Liver (tissue), 9 donors: Measurements from ENCODE around the gene TMEM117. TPM values are rescaled to one million over a fixed set of nuclear protein-coding genes. Genes with fewer than 3 reads are reported as not detected.

Experiments
- DNase-seq: peaks from one replicate; pipeline ENCODE4 v3.0.0-alpha.2; 2017; ENCODE audit warnings: low spot score
- H3K27ac ChIP-seq, 2 donors: one replicate each; pipeline ENCODE4 v1.7.0; 2013; ENCODE audit warnings: inconsistent platforms in 2 of 2, low read length in 2 of 2, control low read depth in 1 of 2, low read depth in 1 of 2, mild to moderate bottlenecking in 1 of 2
- H3K27me3 ChIP-seq, 4 donors: one replicate each; pipeline versions ENCODE4 v1.6.1 to v1.7.0; 2013; ENCODE audit warnings: low read length in 3 of 4, inconsistent platforms in 1 of 4, mild to moderate bottlenecking in 1 of 4, moderate library complexity in 1 of 4; ENCODE audit not compliant: control insufficient read depth in 4 of 4, insufficient read depth in 4 of 4
- H3K36me3 ChIP-seq, 4 donors: one replicate each; pipeline versions ENCODE4 v1.6.1 to v1.7.0; 2013; ENCODE audit warnings: low read length in 3 of 4, mild to moderate bottlenecking in 3 of 4, low read depth in 1 of 4, moderate library complexity in 1 of 4; ENCODE audit not compliant: control insufficient read depth in 4 of 4, insufficient read depth in 3 of 4
- H3K4me1 ChIP-seq, 4 donors: one replicate each; pipeline versions ENCODE4 v1.6.1 to v1.7.0; 2013; ENCODE audit warnings: low read length in 3 of 4, mild to moderate bottlenecking in 3 of 4, moderate library complexity in 1 of 4; ENCODE audit not compliant: control insufficient read depth in 4 of 4, insufficient read depth in 4 of 4
- H3K4me3 ChIP-seq, 3 donors: one replicate each; pipeline versions ENCODE4 v1.6.1 to v1.7.0; 2013; ENCODE audit warnings: low read length in 3 of 3, control low read depth in 1 of 3, low read depth in 1 of 3, mild to moderate bottlenecking in 1 of 3
- H3K9ac ChIP-seq, 2 donors: one replicate each; pipeline ENCODE4 v1.7.0; 2013; ENCODE audit warnings: low read length in 2 of 2, mild to moderate bottlenecking in 2 of 2, moderate library complexity in 2 of 2, control low read depth in 1 of 2, low read depth in 1 of 2
- H3K9me3 ChIP-seq, 4 donors: one replicate each; pipeline versions ENCODE4 v1.6.1 to v1.7.0; 2013; ENCODE audit warnings: low read length in 3 of 4; ENCODE audit not compliant: control insufficient read depth in 4 of 4
- EGR1 ChIP-seq, 2 donors: IDR thresholded peaks; 2 replicates each; pipeline ENCODE4 v1.6.1; 2016 to 2018; ENCODE audit warnings: antibody characterized with exemption in 2 of 2, low read depth in 2 of 2
- FOXA1 ChIP-seq: IDR thresholded peaks from 2 replicates; pipeline ENCODE4 v1.6.1; 2016; ENCODE audit warnings: antibody characterized with exemption
- FOXA2 ChIP-seq: IDR thresholded peaks from 2 replicates; pipeline ENCODE4 v1.6.1; 2016; ENCODE audit warnings: antibody characterized with exemption
- GABPA ChIP-seq, 2 donors: IDR thresholded peaks in 1 of 2; conservative IDR thresholded peaks in 1 of 2; 2 replicates each; pipeline ENCODE4 v1.6.1; 2016; ENCODE audit warnings: antibody characterized with exemption in 2 of 2, mild to moderate bottlenecking in 1 of 2, moderate library complexity in 1 of 2
- HNF4A ChIP-seq, 2 donors: conservative IDR thresholded peaks; 2 replicates each; pipeline ENCODE4 v1.6.1; 2016; ENCODE audit warnings: antibody characterized with exemption in 2 of 2, mild to moderate bottlenecking in 2 of 2
- HNF4G ChIP-seq: IDR thresholded peaks from 2 replicates; pipeline ENCODE4 v1.6.1; 2016; ENCODE audit warnings: antibody characterized with exemption
- JUND ChIP-seq, 2 donors: IDR thresholded peaks; 2 replicates each; pipeline ENCODE4 v1.6.1; 2016; ENCODE audit warnings: antibody characterized with exemption in 2 of 2
- NR2F2 ChIP-seq: IDR thresholded peaks from 2 replicates; pipeline ENCODE4 v1.6.1; 2016; ENCODE audit warnings: antibody characterized with exemption
- RAD21 ChIP-seq, 2 donors: IDR thresholded peaks; 2 replicates each; pipeline ENCODE4 v1.6.1; 2016; ENCODE audit warnings: antibody characterized with exemption in 2 of 2, mild to moderate bottlenecking in 2 of 2
- RXRA ChIP-seq, 2 donors: IDR thresholded peaks; 2 replicates each; pipeline ENCODE4 v1.6.1; 2017 to 2018; ENCODE audit warnings: antibody characterized with exemption in 2 of 2, mild to moderate bottlenecking in 1 of 2
- SP1 ChIP-seq: IDR thresholded peaks from 2 replicates; pipeline ENCODE4 v1.6.1; 2018; ENCODE audit warnings: antibody characterized with exemption, mild to moderate bottlenecking
- TAF1 ChIP-seq: conservative IDR thresholded peaks from 2 replicates; pipeline ENCODE4 v1.6.1; 2016; ENCODE audit warnings: antibody characterized with exemption, mild to moderate bottlenecking
- YY1 ChIP-seq: IDR thresholded peaks from 2 replicates; pipeline ENCODE4 v1.6.1; 2016; ENCODE audit warnings: antibody characterized with exemption, mild to moderate bottlenecking
- WGBS: extraction: QIAGEN DNeasy Blood & Tissue Kit; methylation state at CpG from one replicate; pipeline ENCODE4 v1.1.7; 2013; 5-methylcytosine and 5-hydroxymethylcytosine counted together
- polyA plus RNA-seq, 2 donors: library from polyadenylated mRNA; stranded (reverse) in 1 of 2; unstranded in 1 of 2; fragments of 200-250 nt in 1 of 2; fragments of >200 nt in 1 of 2; fragmentation: Nextera tagmentation in 1 of 2; extraction: Ambion mirVana in 1 of 2; gene quantifications; one replicate each; pipeline versions ENCODE4 v1.2.1 to v1.2.3, GENCODE V29; 2013 to 2015
- total RNA-seq, 2 donors: library from RNA; depleted of rRNA; stranded (reverse); fragments of >200 nt; gene quantifications; one replicate each; pipeline ENCODE4 v1.2.3, GENCODE V29; 2014
- TF ChIP-seq, protein P1 (sequence below): fragments of 150-350 bp; IDR thresholded peaks from 2 replicates; pipeline ENCODE4 v1.5.1; 2017; ENCODE audit warnings: improper control_type of control experiment, low read depth, low read length; ENCODE audit not compliant: missing input control
- TF ChIP-seq, protein P2 (sequence below): IDR thresholded peaks from 2 replicates; pipeline ENCODE4 v1.6.1; 2016; ENCODE audit warnings: antibody characterized with exemption
- TF ChIP-seq, protein P3 (sequence below): IDR thresholded peaks from 2 replicates; pipeline ENCODE4 v1.6.1; 2016; ENCODE audit warnings: antibody characterized with exemption, mild to moderate bottlenecking
- TF ChIP-seq, protein P4 (sequence below): IDR thresholded peaks from 2 replicates; pipeline ENCODE4 v1.6.1; 2016; ENCODE audit warnings: antibody characterized with exemption
- donor health status: healthy.
- donor health status: healthy.
- donor health status: healthy.
- donor health status: healthy.
- donor health status: healthy.

TMEM117 gene
- total and polyA plus RNA-seq, 4 donors = 2.0 to 5.9 (median 3.9) TPM

DNA sequence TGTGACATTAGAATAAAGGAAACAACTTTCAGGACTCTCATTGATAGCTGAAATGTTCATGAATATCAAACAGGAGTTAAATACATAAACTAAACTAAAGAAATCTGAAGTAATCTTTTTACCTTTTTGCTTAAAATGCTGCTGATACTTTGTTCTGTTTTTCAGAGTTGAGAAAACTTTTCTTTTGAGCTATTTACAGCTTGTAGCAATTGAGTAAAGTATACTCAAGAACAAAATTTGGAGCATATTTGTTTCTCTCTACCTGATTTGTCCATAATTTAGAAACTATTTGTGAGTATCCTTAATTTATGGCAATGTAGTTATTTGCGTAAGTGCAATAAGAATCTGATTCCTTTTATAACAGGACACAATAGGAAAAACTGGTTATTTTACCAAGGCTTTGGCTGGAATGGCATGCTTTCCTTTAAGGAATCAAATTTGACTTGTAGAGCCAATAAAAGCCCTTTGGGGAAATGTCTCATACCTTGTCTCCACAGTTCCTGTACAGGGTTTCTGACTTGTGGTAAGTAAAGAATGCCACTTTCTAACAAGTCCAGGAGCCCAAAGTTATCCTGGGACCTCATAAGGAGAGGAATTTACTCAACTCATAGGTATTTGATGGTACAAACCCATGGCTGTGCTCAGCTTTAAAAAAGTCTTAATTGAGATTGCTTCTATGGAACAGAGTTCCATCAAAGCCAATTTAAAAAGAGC lies 195.7 kb downstream of the TMEM117 start:
- H3K9ac ChIP-seq = no peak overlapping the region
- no peak overlapping the region for H3K27ac ChIP-seq
- H3K36me3 ChIP-seq = no peaks in the 10 kb centered on the region
- no peak overlapping the region for H3K4me3 ChIP-seq
- H3K9me3 ChIP-seq = no peaks in the 10 kb centered on the region
- no peaks in the 10 kb centered on the region for H3K27me3 ChIP-seq
- WGBS = 98% methylated on average over 1 of the region's 1 CpG
- DNase-seq = no peak
- H3K4me1 ChIP-seq = no peaks in the 10 kb centered on the region
- TF ChIP-seq TAF1 (no peak), NR2F2 (no peak), YY1 (no peak), GABPA (IDR thresholded peaks at IDR 0.05 in 1 of 2, conservative IDR thresholded peaks at IDR 0.05 in 1 of 2) (no peak), RXRA (IDR thresholded peaks at IDR 0.05) (no peak)
- TF ChIP-seq, protein P1, sequence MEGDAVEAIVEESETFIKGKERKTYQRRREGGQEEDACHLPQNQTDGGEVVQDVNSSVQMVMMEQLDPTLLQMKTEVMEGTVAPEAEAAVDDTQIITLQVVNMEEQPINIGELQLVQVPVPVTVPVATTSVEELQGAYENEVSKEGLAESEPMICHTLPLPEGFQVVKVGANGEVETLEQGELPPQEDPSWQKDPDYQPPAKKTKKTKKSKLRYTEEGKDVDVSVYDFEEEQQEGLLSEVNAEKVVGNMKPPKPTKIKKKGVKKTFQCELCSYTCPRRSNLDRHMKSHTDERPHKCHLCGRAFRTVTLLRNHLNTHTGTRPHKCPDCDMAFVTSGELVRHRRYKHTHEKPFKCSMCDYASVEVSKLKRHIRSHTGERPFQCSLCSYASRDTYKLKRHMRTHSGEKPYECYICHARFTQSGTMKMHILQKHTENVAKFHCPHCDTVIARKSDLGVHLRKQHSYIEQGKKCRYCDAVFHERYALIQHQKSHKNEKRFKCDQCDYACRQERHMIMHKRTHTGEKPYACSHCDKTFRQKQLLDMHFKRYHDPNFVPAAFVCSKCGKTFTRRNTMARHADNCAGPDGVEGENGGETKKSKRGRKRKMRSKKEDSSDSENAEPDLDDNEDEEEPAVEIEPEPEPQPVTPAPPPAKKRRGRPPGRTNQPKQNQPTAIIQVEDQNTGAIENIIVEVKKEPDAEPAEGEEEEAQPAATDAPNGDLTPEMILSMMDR = no peak

DNA sequence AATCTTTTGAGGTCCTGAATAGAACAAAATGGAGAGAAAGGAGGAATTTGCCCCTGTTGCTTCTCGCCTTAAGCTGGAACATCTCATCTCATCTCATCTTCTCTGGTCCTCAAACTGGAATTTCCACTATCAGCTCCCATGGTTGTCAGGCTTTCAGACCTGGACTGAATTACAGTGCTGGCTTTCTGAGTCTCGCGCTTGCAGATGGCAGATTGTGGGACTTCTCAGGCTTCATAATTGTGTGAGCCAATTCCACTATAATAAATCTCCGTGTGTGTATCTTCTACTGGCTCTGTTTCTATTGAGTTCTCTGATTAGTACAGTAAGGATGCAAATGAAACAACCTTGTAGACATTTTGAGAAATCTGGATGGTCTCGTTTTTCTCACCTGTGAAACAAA lies 199.0 kb downstream of the TMEM117 start:
- WGBS = 94% methylated on average over 5 of the region's 5 CpGs

DNA sequence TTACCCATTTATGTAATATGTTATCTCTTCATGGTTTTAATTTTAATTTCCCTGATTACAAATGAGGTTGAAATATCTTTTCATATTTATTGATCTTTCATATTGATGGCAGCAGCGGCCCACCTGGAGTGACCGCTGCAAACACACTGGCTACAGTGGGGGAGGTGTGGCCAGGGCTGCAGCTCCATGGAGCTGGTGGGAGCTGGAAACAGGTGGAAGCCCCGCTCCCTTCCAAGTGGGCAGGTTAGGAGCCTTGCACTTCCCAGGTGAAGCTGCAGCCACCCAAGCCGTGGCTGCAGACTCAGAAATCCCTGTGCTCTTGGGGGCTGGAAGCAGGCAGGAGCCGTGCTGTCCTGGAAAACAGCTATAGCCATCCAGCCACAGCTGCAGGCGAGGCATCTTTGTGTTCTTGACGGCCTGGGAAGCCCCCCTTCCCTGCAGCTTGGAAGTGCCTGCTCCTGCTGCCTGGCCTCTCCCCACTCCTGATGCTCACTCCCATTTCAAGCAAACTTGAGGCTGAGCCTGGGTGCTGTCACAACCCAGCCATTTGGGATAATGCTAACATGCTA lies 201.1 kb downstream of the TMEM117 start:
- 94% methylated on average over 7 of the region's 7 CpGs for WGBS
- H3K9me3 ChIP-seq = no peaks in the 10 kb centered on the region
- no peak overlapping the region for H3K9ac ChIP-seq
- TF ChIP-seq, protein P2, sequence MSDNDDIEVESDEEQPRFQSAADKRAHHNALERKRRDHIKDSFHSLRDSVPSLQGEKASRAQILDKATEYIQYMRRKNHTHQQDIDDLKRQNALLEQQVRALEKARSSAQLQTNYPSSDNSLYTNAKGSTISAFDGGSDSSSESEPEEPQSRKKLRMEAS = no peak
- TF ChIP-seq HNF4G (no peak), EGR1 (IDR thresholded peaks at IDR 0.05; ENCODE audit: low read depth in 2 of 2) (no peak), YY1 (no peak), HNF4A (conservative IDR thresholded peaks at IDR 0.05) (no peak), RXRA (IDR thresholded peaks at IDR 0.05) (no peak), FOXA1 (no peak), FOXA2 (no peak), SP1 (no peak), RAD21 (IDR thresholded peaks at IDR 0.05) (no peak), JUND (IDR thresholded peaks at IDR 0.05) (no peak), GABPA (IDR thresholded peaks at IDR 0.05 in 1 of 2, conservative IDR thresholded peaks at IDR 0.05 in 1 of 2) (no peak), TAF1 (no peak), NR2F2 (no peak)
- TF ChIP-seq, protein P1 = no peak
- TF ChIP-seq, protein P3, sequence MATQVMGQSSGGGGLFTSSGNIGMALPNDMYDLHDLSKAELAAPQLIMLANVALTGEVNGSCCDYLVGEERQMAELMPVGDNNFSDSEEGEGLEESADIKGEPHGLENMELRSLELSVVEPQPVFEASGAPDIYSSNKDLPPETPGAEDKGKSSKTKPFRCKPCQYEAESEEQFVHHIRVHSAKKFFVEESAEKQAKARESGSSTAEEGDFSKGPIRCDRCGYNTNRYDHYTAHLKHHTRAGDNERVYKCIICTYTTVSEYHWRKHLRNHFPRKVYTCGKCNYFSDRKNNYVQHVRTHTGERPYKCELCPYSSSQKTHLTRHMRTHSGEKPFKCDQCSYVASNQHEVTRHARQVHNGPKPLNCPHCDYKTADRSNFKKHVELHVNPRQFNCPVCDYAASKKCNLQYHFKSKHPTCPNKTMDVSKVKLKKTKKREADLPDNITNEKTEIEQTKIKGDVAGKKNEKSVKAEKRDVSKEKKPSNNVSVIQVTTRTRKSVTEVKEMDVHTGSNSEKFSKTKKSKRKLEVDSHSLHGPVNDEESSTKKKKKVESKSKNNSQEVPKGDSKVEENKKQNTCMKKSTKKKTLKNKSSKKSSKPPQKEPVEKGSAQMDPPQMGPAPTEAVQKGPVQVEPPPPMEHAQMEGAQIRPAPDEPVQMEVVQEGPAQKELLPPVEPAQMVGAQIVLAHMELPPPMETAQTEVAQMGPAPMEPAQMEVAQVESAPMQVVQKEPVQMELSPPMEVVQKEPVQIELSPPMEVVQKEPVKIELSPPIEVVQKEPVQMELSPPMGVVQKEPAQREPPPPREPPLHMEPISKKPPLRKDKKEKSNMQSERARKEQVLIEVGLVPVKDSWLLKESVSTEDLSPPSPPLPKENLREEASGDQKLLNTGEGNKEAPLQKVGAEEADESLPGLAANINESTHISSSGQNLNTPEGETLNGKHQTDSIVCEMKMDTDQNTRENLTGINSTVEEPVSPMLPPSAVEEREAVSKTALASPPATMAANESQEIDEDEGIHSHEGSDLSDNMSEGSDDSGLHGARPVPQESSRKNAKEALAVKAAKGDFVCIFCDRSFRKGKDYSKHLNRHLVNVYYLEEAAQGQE = no peak
- TF ChIP-seq, protein P4, sequence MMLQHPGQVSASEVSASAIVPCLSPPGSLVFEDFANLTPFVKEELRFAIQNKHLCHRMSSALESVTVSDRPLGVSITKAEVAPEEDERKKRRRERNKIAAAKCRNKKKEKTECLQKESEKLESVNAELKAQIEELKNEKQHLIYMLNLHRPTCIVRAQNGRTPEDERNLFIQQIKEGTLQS = no peak
- no peaks in the 10 kb centered on the region for H3K27me3 ChIP-seq
- H3K4me1 ChIP-seq = no peaks in the 10 kb centered on the region
- H3K27ac ChIP-seq = no peak overlapping the region
- H3K4me3 ChIP-seq = no peak overlapping the region
- H3K36me3 ChIP-seq = no peaks in the 10 kb centered on the region
- DNase-seq = no peak

More for the DNA sequence above, 199.0 kb downstream of the TMEM117 start:
- Histone ChIP-seq H3K4me3 (no peak overlapping the region), H3K4me1 (no peaks in the 10 kb centered on the region), H3K9me3 (no peaks in the 10 kb centered on the region), H3K36me3 (no peaks in the 10 kb centered on the region), H3K27ac (no peak overlapping the region), H3K27me3 (no peaks in the 10 kb centered on the region), H3K9ac (no peak overlapping the region)
- no peak for DNase-seq
- no peak for TF ChIP-seq RXRA (IDR thresholded peaks at IDR 0.05)
- TF ChIP-seq, protein P4 = no peak
